Body of pancreas (tissue), 4 donors: ENCODE measurements around the gene SSR4. TPM values are rescaled to one million over a fixed set of nuclear protein-coding genes. Genes with fewer than 3 reads are reported as not detected.

Experiments
- ATAC-seq: fragments of 150-250 bp; one replicate; pipeline ENCODE4 v1.9.1; 2016
- DNase-seq, 4 donors: peaks; one replicate each; pipeline ENCODE4 v3.0.0-alpha.2; 2019
- H3K27ac ChIP-seq, 4 donors: fragments of 200-600 bp; sonication (generic); 1 replicate in 3 of 4; 2 replicates in 1 of 4; pipeline versions ENCODE4 v1.5.1 to v1.6.1; 2016 to 2019; ENCODE audit warnings: mild to moderate bottlenecking in 1 of 4, mixed read lengths in 1 of 4, moderate library complexity in 1 of 4
- H3K27me3 ChIP-seq, 2 donors: fragments of 200-600 bp; sonication (generic); one replicate each; pipeline ENCODE4 v1.6.0; 2016; ENCODE audit warnings: mild to moderate bottlenecking in 1 of 2
- H3K36me3 ChIP-seq, 2 donors: fragments of 200-600 bp; sonication (generic); replicated peaks in 1 of 2; 2 replicates each; pipeline ENCODE4 v1.5.1; 2016; ENCODE audit warnings: low read depth in 2 of 2; ENCODE audit not compliant: insufficient read depth in 1 of 2
- H3K4me1 ChIP-seq: fragments of 200-600 bp; sonication (generic); one replicate; pipeline ENCODE4 v1.6.0; 2016
- H3K4me3 ChIP-seq, 2 donors: fragments of 200-600 bp; sonication (generic); 1 replicate in 1 of 2; 2 replicates in 1 of 2; pipeline ENCODE4 v1.5.1; 2016 to 2019
- H3K9me3 ChIP-seq, 3 donors: fragments of 200-600 bp; sonication (generic); 1 replicate in 2 of 3; 2 replicates in 1 of 3; pipeline ENCODE4 v1.5.1; 2016
- POLR2A ChIP-seq, 3 donors: fragments of 450-650 bp; IDR thresholded peaks; one replicate each; pipeline ENCODE4 v1.6.1; 2016; ENCODE audit warnings: antibody characterized with exemption in 3 of 3, mild to moderate bottlenecking in 2 of 3
- WGBS, 2 donors: methylation state at CpG; one replicate each; pipeline ENCODE4 v1.1.5; 2017; 5-methylcytosine and 5-hydroxymethylcytosine counted together
- intact Hi-C: fragments of 100-400 bp; cut with DNase I; formaldehyde crosslinking; loops from one replicate; pipeline ENCODE4 v1.15.1; 2023
- total RNA-seq, 2 donors: library from RNA; depleted of rRNA; stranded (reverse); fragments of >200 nt; gene quantifications; one replicate each; pipeline ENCODE4 v1.1.0, GENCODE V29; 2016
- TF ChIP-seq, protein P1 (sequence below), 7 experiments: fragments of 450-650 bp in 4 of 7; fragments of 200-600 bp in 3 of 7; sonication (generic) in 3 of 7; IDR thresholded peaks; one replicate each; pipeline ENCODE4 v1.5.1; 2016 to 2019; ENCODE audit warnings: antibody characterized with exemption in 7 of 7

SSR4 gene
- total RNA-seq, 2 donors from 2014 or later = 115 to 238 TPM

DNA sequence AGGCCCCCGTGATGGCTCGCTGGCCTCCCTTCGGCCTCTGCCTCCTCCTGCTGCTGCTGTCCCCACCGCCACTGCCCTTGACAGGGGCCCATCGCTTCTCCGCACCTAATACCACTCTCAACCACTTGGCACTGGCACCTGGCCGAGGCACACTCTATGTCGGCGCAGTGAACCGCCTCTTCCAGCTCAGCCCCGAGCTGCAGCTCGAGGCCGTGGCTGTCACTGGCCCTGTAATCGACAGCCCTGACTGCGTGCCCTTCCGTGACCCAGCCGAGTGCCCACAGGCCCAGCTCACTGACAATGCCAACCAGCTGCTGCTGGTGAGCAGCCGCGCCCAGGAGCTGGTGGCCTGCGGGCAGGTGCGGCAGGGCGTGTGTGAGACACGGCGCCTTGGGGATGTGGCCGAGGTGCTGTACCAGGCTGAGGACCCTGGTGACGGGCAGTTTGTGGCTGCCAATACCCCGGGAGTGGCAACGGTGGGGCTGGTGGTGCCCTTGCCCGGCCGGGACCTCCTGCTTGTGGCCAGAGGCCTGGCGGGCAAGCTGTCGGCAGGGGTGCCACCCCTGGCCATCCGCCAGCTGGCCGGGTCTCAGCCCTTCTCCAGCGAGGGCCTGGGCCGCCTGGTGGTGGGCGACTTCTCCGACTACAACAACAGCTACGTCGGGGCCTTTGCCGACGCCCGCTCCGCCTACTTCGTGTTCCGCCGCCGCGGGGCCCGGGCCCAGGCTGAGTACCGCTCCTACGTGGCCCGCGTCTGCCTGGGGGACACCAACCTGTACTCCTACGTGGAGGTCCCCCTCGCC lies 27.4 kb upstream of the SSR4 start:
- intact Hi-C loops = loop anchor here (5.0 kb wide), 1 partner anchor 175 kb away; the partner anchor contains the start of gene RENBP
- 82 to 95% methylated on average over 6 to 8 of the region's 56 CpGs for WGBS, 2 donors
- peaks cover 13% of the 10 kb centered on the region for H3K4me1 ChIP-seq
- no peak overlapping the region for H3K27ac ChIP-seq
- no peaks in the 10 kb centered on the region for H3K27me3 ChIP-seq
- H3K4me3 ChIP-seq = no peak overlapping the region
- H3K36me3 ChIP-seq = no peaks in the 10 kb centered on the region
- DNase-seq (no peak), ATAC-seq (no peak)
- no peaks in the 10 kb centered on the region for H3K9me3 ChIP-seq
- TF ChIP-seq, protein P1, sequence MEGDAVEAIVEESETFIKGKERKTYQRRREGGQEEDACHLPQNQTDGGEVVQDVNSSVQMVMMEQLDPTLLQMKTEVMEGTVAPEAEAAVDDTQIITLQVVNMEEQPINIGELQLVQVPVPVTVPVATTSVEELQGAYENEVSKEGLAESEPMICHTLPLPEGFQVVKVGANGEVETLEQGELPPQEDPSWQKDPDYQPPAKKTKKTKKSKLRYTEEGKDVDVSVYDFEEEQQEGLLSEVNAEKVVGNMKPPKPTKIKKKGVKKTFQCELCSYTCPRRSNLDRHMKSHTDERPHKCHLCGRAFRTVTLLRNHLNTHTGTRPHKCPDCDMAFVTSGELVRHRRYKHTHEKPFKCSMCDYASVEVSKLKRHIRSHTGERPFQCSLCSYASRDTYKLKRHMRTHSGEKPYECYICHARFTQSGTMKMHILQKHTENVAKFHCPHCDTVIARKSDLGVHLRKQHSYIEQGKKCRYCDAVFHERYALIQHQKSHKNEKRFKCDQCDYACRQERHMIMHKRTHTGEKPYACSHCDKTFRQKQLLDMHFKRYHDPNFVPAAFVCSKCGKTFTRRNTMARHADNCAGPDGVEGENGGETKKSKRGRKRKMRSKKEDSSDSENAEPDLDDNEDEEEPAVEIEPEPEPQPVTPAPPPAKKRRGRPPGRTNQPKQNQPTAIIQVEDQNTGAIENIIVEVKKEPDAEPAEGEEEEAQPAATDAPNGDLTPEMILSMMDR (IDR thresholded peaks at IDR 0.05) = no peak
- no peak for TF ChIP-seq POLR2A (IDR thresholded peaks at IDR 0.05)

GRCh38 chrX:153767674-153768055 lies 26.8 kb upstream of the SSR4 start:
- H3K4me1 ChIP-seq = peaks cover 13% of the 10 kb centered on the region
- no peaks in the 10 kb centered on the region for H3K36me3 ChIP-seq
- intact Hi-C loops = loop anchor here (5.0 kb wide), 1 partner anchor 175 kb away; the partner anchor contains the start of gene RENBP
- no peak for ATAC-seq
- no peaks in the 10 kb centered on the region for H3K9me3 ChIP-seq
- no peak overlapping the region for H3K4me3 ChIP-seq
- TF ChIP-seq, protein P1 (IDR thresholded peaks at IDR 0.05) = no peak
- TF ChIP-seq POLR2A (IDR thresholded peaks at IDR 0.05) = no peak
- no CpG with 5 or more reads among the region's 20 CpGs for WGBS, 2 donors
- DNase-seq = no peak
- no peaks in the 10 kb centered on the region for H3K27me3 ChIP-seq
- no peak overlapping the region for H3K27ac ChIP-seq

GRCh38 chrX:153768311-153769157 lies 25.9 kb upstream of the SSR4 start:
- no peak for TF ChIP-seq POLR2A (IDR thresholded peaks at IDR 0.05)
- TF ChIP-seq, protein P1 (IDR thresholded peaks at IDR 0.05) = no peak
- DNase-seq (peak in 1 of 4 donors; percentile 11), ATAC-seq (no peak)
- H3K4me1 ChIP-seq = peaks cover 13% of the 10 kb centered on the region
- no peak overlapping the region for H3K27ac ChIP-seq
- no peaks in the 10 kb centered on the region for H3K9me3 ChIP-seq
- no peaks in the 10 kb centered on the region for H3K27me3 ChIP-seq
- 94% methylated on average over 9 of the region's 22 CpGs; no CpG with 5 or more reads in 1 of the 2 donors for WGBS, 2 donors
- no peak overlapping the region for H3K4me3 ChIP-seq
- no peaks in the 10 kb centered on the region for H3K36me3 ChIP-seq
- intact Hi-C loops = loop anchor here (5.0 kb wide), 1 partner anchor 174 kb away; the partner anchor contains the start of gene RENBP

DNA sequence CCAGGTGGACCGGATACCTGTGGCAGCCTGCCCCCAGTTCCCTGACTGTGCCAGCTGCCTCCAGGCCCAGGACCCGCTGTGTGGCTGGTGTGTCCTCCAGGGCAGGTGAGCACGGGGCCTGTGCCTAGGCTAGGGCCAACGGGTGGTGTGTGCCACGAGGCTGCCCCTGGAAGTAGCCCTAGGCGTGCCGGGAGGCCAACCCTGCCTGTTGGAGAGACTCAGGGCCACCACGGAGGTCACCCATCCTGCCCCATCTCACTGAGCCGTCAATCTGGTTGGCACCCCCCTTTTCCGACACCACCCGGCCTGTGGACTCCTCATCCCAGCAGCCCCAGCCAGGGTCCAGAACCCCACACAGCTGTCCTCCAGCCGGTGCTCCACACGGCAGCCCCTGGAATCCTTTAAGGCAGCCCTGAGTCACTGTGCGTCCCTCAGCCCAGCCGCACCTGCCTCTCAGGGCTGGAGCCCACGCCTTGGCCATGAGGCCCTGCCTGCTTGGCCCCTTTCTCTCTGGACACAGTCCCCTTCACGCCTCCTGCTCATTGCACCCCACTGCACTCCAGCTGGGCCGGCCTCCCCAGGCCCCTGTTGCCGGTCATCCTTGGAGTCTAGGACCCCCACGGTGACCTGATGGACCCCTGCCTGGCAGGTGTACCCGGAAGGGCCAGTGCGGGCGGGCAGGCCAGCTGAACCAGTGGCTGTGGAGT lies 25.2 kb upstream of the SSR4 start:
- H3K4me3 ChIP-seq = no peak overlapping the region
- no peak for DNase-seq
- H3K4me1 ChIP-seq = peaks cover 7% of the 10 kb centered on the region
- no peaks in the 10 kb centered on the region for H3K9me3 ChIP-seq
- H3K36me3 ChIP-seq = no peaks in the 10 kb centered on the region
- 94 to 100% methylated on average over 2 to 16 of the region's 23 CpGs for WGBS, 2 donors
- intact Hi-C loops = loop anchor here (5.0 kb wide), 1 partner anchor 173 kb away; the partner anchor contains the start of gene RENBP
- no peak overlapping the region for H3K27ac ChIP-seq
- TF ChIP-seq POLR2A (IDR thresholded peaks at IDR 0.05) = no peak
- TF ChIP-seq, protein P1 (IDR thresholded peaks at IDR 0.05) = no peak
- no peaks in the 10 kb centered on the region for H3K27me3 ChIP-seq
- ATAC-seq = no peak
